ENCODE measurements around the gene GMPR2.

GMPR2 gene

DNA sequence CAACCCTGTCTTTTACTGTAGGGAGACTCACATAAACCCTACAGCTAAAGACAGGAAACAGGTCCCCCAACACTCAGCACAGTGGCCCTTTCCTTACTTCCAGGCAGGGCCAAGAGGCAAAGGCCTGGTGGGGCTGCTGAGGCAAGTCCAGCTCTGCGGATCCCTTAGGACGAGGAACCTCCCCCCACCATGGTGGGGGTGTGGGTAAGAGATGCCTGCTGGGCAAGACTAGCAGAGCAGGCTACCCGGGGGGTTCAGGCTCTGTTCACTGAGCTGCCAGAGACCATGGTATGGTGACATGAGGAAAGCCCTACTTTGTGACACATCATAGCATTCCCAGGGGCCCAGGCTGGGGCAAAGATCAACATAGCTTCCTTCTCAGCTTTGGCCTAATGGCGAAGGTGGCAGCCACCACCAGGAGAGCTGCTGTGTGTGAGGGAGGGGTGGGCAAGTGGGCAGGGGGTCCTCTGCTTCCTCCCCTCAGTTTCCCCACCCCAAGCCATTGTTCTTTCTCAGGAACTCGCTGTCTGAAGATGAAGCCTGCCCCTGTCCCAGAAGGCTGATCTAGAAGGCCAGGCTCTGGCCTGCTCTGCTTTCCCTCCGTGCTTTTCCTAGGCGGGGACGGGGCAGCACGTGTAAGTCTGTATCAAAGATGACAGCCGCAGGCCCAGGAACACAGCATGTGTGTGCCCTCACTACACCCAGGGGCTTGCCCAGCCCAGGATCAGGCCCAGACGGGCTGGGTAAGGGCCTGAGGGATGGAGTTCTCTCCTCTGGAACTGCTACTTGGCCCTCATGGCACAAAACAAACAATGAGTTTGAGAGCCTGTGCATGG lies 19.8 kb downstream of the GMPR2 start:
- DNase-seq (ENCODE audit: low spot score), result no peak

DNA sequence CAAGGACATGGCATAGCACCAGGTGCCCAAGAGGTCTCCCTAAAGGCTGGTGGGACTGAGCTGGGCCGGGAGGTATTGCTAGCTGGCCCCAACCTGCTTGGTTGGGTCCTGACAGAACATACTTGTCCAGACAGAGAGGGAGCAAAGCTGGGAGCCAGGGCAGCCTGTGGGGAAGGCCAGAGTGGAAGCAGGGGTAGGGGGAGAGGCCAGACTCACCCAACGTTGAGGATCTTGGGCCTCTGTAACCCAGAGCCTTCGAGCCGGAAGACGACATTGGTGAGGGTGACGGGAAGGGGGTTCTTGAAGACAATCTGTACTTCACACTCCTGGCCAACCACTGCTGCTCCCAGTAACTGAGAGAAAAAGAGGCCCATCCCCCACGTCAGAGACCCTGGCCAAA lies 21.2 kb downstream of the GMPR2 start:
- DNase-seq (ENCODE audit: low spot score), result no peak

DNA sequence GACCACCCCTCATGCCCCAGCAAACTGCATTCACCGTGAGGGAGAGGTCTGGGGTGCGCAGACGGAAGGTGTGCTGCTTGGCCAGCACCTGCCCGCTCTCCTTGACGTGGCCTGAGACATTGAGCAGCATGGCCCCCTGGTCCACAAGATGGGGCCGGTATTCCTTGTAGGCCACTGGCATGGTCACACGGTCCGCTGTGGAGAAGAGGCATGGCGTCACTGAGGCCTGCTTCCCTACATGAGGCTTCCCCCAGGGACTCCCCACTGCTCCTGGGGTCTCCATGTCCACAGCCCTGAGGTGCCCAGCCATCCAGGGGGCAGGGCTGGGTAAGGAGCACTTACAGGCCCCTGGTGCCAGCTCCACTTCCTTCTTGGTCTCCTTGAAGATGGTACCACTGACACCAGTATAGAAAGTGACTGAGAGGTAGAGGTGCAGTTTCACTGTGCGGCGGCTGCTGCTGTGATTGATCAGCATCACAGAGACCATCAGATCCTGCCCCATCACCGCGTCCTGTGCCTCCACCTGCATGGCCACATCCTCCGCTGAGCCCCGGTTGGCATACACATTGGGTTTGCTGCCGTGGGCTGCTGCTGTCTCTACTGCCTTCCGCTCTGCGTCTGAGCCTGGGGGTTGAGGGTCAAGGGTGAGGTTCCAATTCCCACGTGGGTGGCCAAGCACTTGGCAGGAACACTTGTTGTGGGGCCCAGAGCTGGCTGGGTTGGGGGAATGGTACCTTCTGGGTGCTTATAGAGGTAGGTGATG lies 22.1 kb downstream of the GMPR2 start:
- no peak for DNase-seq (ENCODE audit: low spot score)

DNA sequence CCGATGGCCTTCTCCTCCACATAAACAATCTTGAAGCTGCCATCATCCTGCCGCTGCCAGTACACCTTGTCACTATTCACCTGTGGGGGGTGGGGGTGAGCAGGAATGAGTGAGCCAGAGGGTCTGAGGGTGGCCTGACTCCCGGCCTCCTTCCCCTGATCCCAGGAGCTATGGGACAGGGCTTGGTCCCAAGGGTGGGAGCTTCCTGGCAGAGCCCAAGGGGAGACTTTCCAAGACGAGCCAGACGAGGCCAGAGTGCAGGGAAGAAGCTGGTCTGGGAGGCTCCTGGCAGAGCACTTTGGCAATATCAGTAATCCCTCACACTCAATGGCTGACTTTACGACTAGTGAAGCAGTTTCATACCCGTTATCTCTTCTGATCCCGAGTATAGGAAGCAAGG lies 22.7 kb downstream of the GMPR2 start:
- DNase-seq (ENCODE audit: low spot score), result no peak

DNA sequence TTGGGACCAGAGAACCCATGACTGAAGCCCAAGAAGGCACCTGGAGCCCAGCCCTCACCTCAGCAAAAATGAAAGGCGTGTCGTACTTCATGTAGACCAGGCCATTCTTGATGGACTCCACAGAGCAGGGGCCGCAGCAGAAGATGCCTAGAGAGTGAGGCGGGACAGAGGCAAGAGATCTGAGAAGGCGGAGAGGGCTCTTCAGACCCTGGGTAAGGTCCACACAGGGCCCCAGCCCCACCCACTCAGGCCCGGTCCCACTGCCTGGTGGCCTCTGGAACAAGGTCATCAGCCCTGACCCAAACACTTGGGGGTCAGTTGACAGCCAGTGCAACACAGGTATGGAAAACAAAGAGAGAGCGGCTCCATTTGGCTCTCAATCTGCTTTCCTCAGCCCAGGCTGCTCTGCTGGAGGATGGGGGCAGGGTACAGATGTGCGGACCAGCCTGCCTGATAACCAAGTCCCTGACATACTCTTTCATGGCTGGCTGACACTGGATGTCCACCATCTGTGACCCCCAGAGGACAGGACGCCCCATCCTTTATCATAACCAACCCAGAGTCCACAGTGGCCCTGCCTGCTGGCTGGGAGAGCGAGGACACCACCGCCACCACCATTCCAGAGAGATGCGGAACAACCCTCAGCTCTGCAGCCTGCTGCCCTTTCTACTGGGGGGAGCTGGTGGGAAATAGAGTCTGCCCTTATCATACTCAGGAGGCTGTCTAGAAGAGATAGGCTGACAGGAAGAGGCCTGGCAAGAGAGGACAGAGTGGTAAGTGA lies 23.4 kb downstream of the GMPR2 start:
- DNase-seq (ENCODE audit: low spot score), result no peak

DNA sequence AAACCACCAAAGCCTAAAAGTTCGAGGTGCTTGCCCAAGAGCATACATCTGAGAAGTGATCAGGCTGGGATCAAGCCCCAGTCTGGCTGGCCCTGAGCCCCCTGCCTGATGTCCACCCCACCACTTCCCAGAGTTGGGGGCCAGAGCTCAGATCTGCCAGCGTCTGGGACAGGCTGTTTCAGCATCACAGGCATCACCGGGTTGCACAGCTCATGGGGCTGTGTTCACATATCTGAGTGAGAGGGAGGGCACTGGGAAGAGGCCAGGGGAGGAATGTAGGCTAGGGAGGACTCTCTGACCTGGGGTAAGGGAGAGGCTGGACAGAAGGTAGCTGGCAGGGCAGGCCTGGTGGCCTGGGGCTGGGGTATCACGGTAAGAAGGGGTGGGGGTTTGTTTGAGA lies 24.2 kb downstream of the GMPR2 start:
- no peak for DNase-seq (ENCODE audit: low spot score)

DNA sequence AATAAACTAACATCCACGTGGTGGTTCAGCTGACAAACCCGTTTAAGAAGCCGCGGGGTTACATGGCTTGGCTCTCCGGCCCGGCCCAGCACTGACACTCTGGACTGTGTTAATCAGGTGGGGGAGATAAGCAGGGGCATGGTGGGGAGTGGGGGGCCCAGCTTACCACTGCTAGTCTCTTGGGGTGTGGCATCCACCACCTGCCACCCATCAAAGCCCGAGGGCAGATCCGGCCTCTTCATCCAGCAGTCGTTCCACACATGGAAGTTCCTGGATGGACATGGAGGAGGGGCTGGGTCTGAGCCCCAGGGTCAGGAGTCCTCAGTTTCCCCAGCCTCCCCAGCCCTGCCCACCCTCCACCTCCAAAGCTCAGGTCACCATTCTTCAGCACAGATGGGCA lies 25.4 kb downstream of the GMPR2 start:
- DNase-seq (ENCODE audit: low spot score), result no peak

DNA sequence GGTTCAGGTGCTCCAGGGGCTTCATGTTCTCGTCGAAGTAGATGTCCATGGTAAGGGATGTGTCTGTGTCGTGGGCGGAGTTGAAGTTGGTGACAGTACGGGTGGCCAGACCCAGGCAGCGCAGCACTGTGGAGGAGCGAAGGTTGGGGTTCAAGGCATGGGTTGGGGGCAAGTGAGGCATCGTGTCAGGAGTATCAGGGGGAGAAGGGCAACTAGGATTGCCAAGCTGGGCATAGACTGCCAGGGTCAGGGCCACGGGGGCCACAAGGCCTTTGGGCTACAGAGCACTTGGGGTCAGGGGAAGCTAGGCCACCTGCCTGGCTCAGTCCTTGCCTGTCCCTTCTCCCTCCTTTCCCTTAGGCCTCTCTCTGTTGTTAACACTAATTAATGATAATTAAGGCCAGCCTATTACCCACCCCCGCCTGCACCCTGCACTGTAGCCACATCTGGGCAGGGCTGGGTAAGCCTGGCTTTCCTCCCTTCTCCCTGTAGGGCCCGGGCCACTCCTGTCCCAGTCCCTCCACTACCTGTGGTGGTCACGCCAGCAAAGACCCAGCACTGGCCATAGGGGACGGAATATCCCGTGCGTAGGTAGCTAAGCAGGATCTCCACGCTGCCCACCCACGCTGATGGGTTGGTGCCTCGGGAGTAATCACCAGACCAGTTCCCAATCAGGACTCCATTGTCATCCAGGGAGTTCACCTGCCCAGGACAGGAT lies 26.0 kb downstream of the GMPR2 start:
- DNase-seq (ENCODE audit: low spot score), result no peak

DNA sequence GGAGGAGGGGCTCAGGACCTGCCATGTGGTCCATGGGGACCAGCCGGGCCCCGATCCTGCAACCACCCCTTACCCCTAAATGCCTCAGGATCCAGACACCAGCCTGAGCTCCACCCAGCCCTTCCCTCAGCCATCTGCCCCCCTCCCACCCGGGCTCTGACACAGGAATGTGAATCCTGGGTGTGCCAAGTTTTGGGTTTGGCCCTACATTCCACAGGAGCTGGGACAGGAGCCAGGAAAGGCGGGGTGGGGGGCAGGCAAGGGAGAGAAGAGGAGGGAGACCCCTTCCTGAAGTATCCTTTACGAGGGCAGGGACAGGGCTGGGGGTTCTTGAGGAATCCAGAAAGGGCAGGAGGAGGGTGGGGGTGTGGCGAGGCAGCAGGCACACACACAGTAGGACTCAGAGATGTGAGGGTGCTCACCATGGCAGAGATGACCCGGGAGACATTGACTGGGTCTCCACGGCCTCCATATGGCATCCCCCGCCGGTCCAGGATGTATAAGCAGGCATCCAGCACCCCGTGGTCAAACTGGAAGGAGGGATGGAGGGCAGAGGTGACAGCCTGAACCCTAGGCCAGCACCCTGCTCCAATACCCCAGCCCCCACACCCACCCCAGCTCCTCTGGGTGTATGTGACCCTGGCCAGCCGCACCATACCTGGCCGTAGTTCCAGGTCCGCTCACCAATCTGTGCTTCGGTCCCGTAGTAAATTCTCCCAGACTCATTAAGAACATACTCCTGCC lies 26.7 kb downstream of the GMPR2 start:
- no peak for DNase-seq (ENCODE audit: low spot score)

DNA sequence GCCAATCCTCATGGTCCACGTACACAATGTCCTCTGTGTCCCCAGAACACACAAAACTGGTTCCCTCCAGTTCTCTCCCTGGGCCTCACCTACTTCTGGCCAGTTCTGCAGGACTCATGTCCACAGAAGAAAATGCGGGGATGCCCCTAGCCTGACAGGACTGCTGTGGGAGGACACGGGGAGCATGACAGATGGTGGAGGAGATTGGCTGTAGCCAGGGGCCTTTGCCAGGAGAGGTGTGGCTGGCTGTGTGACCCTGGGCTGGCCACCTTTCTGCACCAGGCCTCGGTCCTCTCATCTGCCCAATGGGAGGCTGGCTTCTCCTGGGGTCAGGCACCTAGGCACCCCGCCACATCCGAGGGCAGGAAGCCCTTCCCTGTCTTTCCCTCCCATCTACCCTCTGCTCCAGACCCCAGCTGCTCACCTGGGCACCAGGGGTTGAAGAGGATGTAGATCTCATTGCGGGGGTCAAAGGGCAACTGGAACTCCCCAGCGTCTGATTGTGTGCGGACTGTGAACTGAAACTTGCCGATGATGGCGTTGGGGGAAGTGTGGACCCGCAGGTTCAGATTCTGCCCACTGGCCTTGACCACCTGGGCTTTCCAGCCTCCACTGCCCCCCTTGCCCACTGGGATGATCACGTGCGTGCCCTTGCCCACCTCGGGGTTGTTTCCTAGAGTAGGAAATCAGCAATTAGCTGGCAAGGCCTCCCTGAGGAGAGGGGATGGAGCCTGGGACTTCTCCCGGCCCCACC lies 27.5 kb downstream of the GMPR2 start:
- no peak for DNase-seq (ENCODE audit: low spot score)

DNA sequence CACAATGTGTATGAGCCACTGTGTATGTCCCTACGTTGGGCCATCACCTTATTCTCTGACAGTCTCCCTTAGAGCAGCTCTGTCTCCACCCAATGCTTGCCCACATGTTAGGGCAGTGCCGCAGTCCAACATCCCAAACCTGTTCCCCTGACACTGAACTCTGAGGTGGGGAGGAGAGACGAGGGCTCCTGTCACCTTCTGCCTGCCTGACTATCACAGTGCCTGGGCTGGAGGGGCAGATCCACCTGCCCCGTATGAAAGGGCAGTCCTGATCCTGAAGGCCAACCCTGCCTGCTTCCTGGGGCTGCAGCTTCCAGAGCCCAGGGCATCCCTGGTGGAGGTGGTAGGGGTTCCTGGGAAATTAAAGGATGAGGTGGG lies 28.0 kb downstream of the GMPR2 start:
- DNase-seq (ENCODE audit: low spot score), result no peak

DNA sequence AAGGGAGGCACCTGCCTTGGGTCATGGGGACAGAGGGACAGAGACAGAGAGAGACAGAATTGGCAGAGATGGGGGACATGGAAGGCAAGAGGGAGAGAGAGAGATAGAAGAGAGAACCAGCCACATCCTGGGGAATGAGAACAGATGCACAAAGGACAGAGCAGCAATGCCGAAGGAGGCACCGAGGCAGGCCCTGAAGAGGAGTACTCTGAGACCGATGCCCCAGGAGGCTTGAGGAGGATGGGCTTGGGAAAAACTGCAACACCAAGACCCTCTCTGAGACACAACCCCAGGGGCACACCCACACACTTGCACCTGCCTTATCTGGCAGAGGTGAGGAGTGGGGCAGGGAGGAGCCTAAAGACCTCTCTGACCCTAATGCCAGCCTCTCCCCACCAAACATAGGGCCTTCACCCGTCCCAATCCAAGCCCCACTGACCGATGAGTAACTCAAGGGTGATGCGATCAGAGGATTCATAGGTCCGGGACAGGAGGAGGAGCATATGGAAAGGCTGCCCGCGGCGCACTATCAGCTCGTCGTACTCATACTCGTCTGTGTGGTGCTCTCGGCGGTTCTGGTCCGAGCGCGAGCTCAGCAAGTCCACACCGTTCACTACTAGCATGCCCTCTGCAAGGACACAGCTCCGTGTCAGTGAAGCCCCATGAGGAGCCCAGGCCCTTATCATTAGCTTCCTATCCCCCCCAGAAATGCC lies 28.7 kb downstream of the GMPR2 start:
- DNase-seq (ENCODE audit: low spot score), result no peak

DNA sequence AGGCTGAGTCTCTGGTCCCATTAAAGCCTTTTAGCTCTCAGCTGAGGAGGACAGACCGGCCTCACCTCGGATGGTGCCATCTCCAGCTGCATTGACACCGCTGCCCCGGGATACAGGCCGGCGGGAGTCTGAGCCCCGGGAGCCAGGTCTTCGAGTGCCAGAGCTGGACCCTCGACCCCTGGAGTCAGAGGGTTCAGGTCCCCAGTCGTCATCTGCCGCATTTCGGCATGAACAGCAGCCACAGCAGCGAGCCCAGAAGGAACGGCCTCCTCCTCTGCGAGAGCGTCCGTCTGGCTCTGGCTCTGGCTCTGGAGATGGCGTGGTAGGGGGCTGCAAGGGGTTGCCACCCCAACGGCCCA lies 29.2 kb downstream of the GMPR2 start:
- no peak for DNase-seq (ENCODE audit: low spot score)

DNA sequence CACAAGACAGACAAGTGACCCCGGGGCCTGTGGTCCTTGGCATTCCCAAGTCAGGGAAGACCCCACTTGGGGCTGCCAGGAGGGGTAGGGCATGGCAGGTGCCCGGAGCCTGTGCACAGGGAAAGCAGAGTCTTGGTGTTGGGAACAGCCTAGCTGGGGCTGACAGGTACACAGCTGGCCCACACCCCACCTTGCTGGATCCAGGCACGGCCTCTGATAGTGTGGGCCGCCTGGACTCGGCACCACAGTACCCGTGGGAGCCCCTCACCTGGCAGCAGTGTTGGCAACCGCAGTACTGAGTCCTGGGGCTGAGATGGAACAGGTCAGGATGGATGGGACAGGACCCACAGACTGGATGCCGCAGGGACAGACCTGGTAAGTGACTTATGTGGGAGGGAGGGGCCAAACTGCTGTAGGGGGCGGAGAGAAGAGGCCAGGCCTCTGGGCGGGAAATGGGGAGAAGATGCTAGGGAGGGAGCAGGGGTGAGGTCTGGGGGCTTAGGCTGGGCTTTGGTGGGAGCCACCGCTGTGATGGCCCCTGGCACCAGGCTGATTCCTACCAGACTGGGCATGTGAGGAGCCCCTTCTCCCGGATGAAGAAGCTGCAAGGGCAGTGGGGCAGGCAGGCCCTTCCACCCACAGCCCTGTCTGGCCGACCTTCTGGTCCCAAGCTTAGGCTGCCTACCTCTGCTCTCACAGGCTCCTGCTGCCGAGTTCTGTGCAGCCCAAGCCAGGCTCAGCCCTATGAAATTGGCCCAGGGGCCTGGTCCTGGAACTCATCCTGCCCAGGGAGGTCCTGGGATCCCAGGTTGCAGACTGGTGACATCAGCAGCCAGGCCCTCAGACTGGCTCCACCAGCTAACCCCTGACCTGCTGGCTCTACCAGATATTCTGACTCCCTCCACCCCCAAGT lies 30.3 kb downstream of the GMPR2 start, which contains the start of gene TGM1:
Gene TGM1 (minus strand): TSS at position 357 of the 913 bp plus-strand sequence. CDS start 825 bp downstream, outside the sequence.
- DNase-seq (ENCODE audit: low spot score), result no peak

DNA sequence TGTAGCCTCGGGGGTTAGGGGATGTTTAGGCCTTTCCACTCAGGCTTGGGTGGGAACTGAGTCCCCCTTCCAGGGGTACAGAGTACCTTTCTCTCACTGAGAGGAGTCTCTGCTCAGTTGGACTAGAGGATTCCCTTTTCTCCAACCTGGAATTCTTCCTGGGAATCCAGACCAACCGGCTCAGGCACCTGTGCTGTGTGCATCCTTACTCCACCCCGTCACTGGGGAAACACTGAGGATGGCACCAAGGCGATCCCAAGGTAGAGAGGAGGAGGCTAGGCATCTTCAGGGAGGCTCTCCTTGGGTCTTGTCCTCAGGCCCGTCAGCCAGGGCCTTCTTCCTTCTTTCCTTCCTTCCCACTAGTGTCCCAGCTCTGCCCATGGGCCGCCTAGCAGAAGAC lies 31.1 kb downstream of the GMPR2 start:
- DNase-seq (ENCODE audit: low spot score), result no peak

DNA sequence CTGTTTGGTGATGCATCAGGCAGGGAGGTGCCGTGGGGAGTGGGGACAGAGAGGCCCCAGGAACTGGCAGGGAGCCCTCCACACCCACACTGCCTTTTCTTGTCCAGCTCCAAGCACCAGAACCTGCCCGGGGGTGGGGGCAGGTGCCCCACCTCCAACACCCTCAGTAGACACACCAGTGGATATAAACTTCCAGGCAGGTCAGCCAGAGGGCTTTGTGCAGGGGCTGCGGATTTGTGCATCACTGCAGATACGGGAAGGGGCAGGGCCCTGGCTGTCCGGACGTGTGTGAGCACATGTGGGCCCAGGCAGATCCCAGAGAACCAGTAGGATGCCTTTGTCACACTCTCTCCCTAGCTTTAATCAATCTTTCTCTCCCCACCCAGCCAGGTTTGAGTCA lies 31.6 kb downstream of the GMPR2 start:
- no peak for DNase-seq (ENCODE audit: low spot score)

DNA sequence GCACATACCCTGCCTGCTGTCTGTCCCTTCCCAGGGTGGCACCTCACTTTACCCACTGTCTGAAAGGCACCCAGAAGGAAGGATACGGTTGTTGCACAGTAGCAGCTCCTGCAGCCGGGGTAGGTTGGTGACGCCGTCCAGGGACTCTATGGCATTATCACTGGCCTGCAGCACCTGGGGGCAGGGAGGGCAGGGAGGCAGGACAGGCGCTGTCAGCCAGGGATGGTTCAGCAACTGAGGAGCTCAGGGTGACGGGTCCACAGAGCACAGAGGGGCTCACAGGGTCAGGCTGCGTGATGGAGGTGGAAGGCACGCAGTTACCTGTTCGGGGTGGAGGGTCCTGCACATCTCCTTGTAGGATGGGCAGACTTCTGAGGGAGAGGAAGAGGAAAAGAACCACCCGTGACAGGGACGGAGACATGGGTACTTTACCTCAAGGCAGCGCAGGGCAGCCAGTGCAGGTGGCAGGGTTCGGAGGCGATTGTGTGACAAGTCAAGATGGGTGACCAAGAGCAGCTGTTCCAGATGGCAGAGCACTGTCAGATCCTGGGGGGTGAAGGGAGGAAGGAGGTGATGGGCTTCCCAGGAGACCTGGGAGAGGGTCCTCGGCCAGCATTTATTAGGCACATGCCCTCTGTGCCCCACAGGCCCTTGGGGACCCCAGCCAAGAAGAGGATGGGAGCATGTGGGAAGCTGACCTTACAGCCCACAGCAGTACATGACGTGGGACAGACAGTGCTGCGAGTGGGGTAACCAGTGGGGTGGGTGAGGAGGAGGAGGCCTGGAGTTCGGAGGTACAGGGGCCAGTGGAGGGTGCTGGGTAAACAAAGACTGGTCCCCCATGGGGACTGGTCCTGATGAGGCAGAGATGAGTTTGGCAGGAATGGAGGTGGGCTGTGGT lies 33.9 kb downstream of the GMPR2 start:
- DNase-seq (ENCODE audit: low spot score), result no peak

DNA sequence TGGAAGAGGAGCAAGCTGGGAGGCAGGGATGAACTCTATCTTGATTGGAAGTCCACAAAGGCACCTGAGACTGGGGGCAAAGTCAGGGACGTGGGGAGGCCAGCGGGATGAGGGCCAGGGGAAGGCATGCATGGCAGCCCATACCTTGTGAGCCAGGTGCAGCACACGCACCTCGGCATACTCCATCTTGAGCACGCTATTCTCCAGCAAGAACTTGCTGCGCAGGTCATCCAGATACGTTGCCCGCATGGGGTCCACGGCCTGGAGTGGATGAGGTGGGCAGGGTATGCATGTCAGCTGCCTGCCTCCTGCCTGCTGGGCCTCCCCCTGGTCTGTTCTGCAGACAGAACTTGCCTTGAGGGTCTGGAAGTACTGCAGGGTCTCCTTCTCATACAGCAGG lies 34.8 kb downstream of the GMPR2 start:
- DNase-seq (ENCODE audit: low spot score), result no peak

All from ecto neural progenitor cell (in vitro differentiated cells).